Retinal pigment epithelial cell (primary cell): ENCODE measurements around the gene ACP1.

Experiments
- DNase-seq: peaks from one replicate; pipeline ENCODE4 v3.0.0-alpha.2; 2010; ENCODE audit warnings: low read depth
- H3K4me3 ChIP-seq: 2 replicates; pipeline ENCODE4 v1.5.1; 2011; ENCODE audit warnings: mild to moderate bottlenecking, low read length, control low read depth, moderate library complexity
- TF ChIP-seq, protein P1 (sequence below): conservative IDR thresholded peaks from 2 replicates; pipeline ENCODE4 v1.5.1; 2011; ENCODE audit warnings: low read depth, low read length, control low read depth, inconsistent platforms

Gene ACP1

DNA sequence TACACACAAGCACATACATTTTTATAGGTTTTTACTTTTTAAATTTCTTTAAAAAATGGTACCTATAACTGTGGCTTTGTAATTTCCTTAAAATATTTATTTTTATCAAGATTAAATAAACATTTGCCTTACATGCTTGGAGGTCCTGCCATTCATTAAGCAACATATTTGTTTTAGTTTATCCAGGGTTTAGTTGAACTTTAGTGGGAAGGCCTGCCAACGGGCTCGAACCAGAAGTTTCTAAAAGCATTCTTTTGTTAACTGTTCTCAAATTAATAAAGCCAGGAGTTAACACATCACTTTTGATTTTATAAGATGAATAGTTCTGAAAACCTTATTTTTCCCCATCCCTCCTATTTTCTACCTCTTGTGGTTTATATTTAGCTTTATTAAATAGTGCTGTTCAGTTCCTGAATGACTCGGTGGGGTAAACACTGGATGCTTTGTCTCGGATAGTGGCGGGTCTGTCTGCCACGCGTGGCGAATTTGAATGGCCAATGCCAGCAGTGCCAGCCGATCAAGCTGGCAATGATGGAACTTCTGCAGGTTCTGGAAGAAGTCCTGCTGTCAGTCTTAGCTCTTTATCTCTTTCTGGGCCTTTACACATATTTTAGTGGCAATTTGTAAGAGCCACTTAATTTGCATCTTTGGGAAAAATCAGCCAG lies 33.1 kb upstream of the ACP1 start:
- no peak for DNase-seq
- TF ChIP-seq, protein P1, sequence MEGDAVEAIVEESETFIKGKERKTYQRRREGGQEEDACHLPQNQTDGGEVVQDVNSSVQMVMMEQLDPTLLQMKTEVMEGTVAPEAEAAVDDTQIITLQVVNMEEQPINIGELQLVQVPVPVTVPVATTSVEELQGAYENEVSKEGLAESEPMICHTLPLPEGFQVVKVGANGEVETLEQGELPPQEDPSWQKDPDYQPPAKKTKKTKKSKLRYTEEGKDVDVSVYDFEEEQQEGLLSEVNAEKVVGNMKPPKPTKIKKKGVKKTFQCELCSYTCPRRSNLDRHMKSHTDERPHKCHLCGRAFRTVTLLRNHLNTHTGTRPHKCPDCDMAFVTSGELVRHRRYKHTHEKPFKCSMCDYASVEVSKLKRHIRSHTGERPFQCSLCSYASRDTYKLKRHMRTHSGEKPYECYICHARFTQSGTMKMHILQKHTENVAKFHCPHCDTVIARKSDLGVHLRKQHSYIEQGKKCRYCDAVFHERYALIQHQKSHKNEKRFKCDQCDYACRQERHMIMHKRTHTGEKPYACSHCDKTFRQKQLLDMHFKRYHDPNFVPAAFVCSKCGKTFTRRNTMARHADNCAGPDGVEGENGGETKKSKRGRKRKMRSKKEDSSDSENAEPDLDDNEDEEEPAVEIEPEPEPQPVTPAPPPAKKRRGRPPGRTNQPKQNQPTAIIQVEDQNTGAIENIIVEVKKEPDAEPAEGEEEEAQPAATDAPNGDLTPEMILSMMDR, result no peak
- H3K4me3 ChIP-seq, result no peak overlapping the region

DNA sequence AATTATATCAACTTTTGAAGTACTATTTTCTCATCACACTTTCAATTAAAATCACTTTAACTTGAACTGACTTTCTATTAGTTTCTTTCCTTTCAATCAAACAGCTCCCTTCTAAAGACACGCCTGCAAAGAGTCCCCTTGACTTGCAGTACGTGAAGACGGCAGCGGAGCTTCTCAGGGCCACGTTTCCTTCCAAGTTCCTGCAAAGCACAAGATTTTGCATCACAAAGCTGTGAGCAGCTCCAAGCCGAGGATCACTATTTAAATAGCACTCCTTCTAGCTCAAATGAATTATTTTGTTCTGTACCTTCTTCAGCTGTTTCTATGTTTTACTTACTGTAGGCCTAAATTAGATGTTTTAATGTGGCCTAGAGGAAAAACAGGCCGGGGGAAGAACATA lies 31.7 kb upstream of the ACP1 start:
- no peak overlapping the region for H3K4me3 ChIP-seq
- DNase-seq, result no peak
- TF ChIP-seq, protein P1, result no peak

DNA sequence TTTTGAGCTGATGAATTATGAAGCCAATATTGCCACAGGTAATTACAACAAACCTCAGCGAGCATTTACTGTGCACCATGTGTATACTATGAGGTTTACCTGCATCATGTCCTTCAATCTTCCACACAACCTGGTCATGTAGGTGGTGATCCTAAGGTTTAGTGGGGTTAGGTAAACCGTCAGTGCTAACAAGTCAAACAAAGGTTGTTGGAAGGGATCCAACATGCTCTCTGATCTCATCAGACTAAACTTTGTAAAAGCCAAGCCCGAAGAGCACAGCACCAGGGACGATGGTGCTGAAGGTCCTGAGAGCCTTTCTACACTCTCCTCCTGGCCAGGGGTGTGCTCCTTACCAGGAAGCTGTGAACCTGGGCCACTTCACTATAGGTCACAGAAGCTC lies 30.3 kb upstream of the ACP1 start:
- TF ChIP-seq, protein P1, result no peak
- DNase-seq, result no peak
- H3K4me3 ChIP-seq, result no peak overlapping the region

DNA sequence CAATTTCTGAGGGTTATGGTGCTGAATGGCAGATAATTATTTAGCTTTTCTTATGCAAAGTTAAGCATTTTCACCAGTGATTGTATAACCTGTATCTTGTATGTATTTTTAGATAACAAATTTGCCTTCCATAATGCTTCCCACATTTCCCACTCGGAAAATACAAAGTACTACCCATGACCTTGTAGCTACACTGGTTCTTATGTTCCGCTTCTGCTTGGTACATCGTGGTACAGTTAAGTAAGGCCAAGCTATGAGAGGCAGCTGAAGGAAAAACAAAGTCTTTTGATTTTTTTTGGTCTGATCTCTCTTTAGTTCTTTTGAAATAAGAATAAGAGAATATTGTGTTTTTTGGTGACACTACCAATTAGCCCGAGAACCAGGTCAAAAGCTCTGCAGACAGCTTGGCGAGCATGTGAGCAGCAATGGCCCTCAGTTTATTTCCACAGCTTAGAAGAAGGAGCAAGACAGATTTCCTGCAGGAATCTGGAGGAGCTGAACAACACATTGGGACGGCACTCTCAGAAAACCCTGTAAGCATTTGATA lies 27.7 kb upstream of the ACP1 start:
- TF ChIP-seq, protein P1, result no peak
- DNase-seq, result no peak
- H3K4me3 ChIP-seq, result no peak overlapping the region

DNA sequence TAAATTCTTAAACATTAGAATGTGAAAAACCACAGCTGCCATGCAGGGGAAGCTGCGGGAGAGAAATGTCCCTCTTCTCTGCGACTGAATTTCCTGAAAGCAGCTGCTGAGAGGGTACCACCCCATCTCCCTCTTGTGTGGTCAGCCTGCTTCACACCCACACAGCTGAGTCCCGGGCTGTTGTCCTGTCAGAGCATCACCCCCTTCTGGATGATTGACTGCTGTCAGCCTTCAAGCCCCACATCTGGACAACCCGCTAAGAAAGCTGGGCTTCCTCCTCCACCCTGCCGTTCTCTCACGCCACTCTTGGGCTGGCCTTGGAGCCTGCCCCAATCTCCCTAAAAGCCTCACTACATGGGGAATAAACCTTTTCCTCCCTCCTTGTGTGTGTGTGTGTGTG lies 26.9 kb upstream of the ACP1 start:
- no peak overlapping the region for H3K4me3 ChIP-seq
- DNase-seq, result no peak
- TF ChIP-seq, protein P1, result no peak

DNA sequence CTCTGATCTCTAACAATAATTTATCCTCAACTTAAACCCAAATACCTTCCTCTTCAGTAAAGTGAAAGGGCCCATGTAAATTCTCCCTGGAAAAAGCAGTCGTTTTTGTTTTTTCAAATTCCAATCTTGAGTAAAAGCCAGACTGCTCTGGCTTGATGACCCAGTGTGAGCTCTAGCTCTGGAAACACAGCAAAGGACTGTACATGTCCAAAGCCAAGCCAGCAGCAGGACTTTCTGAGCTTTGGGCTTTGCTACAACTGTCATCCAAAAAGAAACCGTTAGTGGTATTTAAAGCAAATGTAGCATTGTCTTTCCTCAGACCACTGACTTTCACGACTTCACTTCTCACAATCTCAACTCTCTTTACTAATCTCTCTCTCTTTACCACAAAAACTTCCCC lies 26.3 kb upstream of the ACP1 start:
- no peak for DNase-seq
- H3K4me3 ChIP-seq, result no peak overlapping the region
- TF ChIP-seq, protein P1, result no peak

DNA sequence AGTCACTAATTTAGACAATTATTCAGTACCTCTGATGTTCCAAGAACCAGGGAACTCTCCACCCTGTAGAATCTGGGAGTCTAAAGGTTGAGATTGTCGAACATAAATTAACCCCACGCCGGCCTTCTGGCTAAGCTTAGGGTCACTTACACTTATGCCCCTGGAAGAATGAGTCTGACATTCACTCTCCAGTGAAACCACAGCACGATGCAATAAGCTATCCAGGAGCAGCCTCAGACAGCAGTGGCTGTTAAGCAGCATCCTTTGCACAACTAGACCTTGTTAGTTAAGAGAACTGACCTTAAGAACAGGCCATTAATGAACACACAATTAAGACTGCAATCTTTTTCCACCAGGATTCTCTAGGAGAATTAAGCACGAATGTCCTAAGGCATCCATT lies 25.9 kb upstream of the ACP1 start:
- DNase-seq, result no peak
- TF ChIP-seq, protein P1, result no peak
- H3K4me3 ChIP-seq, result no peak overlapping the region
